Keratinocyte (primary cell): Measurements from ENCODE around the gene PSMC6. TPM values are rescaled to one million over a fixed set of nuclear protein-coding genes. Genes with fewer than 3 reads are reported as not detected.
A peak's percentile ranks its signal among the peaks of the same experiment; 100 is the strongest.

Experiments used
- DNase-seq: peaks from one replicate; pipeline ENCODE4 v3.0.0-alpha.2; 2011; ENCODE audit warnings: low read depth, missing footprints, low spot score
- FAIRE-seq: peaks from 2 replicates; lab custom pipeline; 2011; peaks lifted over from hg19 to GRCh38; lab: Jason Lieb, UNC
- H2AFZ ChIP-seq: 2 replicates; pipeline ENCODE4 v1.6.0; 2012; ENCODE audit warnings: low read length, control low read depth, inconsistent platforms; ENCODE audit not compliant: control insufficient read depth
- H3K27ac ChIP-seq: 2 replicates; pipeline ENCODE4 v1.5.1; 2011; ENCODE audit warnings: low read length; ENCODE audit not compliant: control insufficient read depth, insufficient read depth
- H3K27me3 ChIP-seq: 3 replicates; pipeline ENCODE4 v1.6.0; 2011; ENCODE audit warnings: low read length; ENCODE audit not compliant: control insufficient read depth, insufficient read depth; ENCODE audit errors: extremely low read depth
- H3K36me3 ChIP-seq, 2 experiments: 2 replicates in 1 of 2; 3 replicates in 1 of 2; pipeline ENCODE4 v1.5.1; 2011; ENCODE audit warnings: low read length in 2 of 2, mild to moderate bottlenecking in 1 of 2; ENCODE audit not compliant: control insufficient read depth in 2 of 2, insufficient read depth in 2 of 2; ENCODE audit errors: extremely low read depth in 1 of 2
- H3K4me1 ChIP-seq: 3 replicates; pipeline ENCODE4 v1.5.1; 2011; ENCODE audit warnings: low read length; ENCODE audit not compliant: control insufficient read depth, insufficient read depth; ENCODE audit errors: extremely low read depth
- H3K4me2 ChIP-seq: 3 replicates; pipeline ENCODE4 v1.6.0; 2011; ENCODE audit warnings: low read depth, low read length; ENCODE audit not compliant: control insufficient read depth, insufficient read depth; ENCODE audit errors: extremely low read depth
- H3K4me3 ChIP-seq, 3 experiments: fragments of 200-600 bp in 1 of 3; sonication (generic) in 1 of 3; 2 replicates in 2 of 3; 3 replicates in 1 of 3; pipeline ENCODE4 v1.5.1; 2011 to 2016; ENCODE audit warnings: low read length in 3 of 3, mild to moderate bottlenecking in 3 of 3, control low read depth in 2 of 3, inconsistent platforms in 1 of 3, low read depth in 1 of 3, mixed read lengths in 1 of 3, mixed run types in 1 of 3, moderate library complexity in 1 of 3; ENCODE audit not compliant: control insufficient read depth in 2 of 3, insufficient read depth in 2 of 3; ENCODE audit errors: extremely low read depth in 1 of 3
- H3K79me2 ChIP-seq: 2 replicates; pipeline ENCODE4 v1.6.0; 2012; ENCODE audit warnings: low read length; ENCODE audit not compliant: control insufficient read depth, insufficient read depth
- H3K9ac ChIP-seq: 3 replicates; pipeline ENCODE4 v1.6.0; 2011; ENCODE audit warnings: low read length; ENCODE audit not compliant: control insufficient read depth, insufficient read depth; ENCODE audit errors: extremely low read depth
- H3K9me1 ChIP-seq: 3 replicates; pipeline ENCODE4 v1.6.0; 2011; ENCODE audit warnings: low read length; ENCODE audit not compliant: control insufficient read depth, insufficient read depth; ENCODE audit errors: extremely low read depth
- H3K9me3 ChIP-seq: 2 replicates; pipeline ENCODE4 v1.5.1; 2012; ENCODE audit warnings: low read depth, low read length; ENCODE audit not compliant: control insufficient read depth
- H4K20me1 ChIP-seq: 3 replicates; pipeline ENCODE4 v1.6.0; 2011; ENCODE audit warnings: low read length; ENCODE audit not compliant: control insufficient read depth, insufficient read depth; ENCODE audit errors: extremely low read depth
- EZH2 ChIP-seq: IDR thresholded peaks from one replicate; pipeline ENCODE4 v1.6.1; 2012; ENCODE audit warnings: inconsistent platforms, mild to moderate bottlenecking, low read length, moderate library complexity
- dilution Hi-C: fragments of 300-500 bp; cut with MboI; formaldehyde crosslinking; loops from one replicate; pipeline ENCODE4 v1.7.0; 2020; ENCODE audit warnings: low sequenced_read_pairs; ENCODE audit not compliant: extremely low pct_ligation_motif_present
- polyA plus RNA-seq, 5 experiments: library from polyadenylated mRNA; depleted of rRNA in 3 of 5; stranded (reverse) in 3 of 5; stranded (forward) in 1 of 5; unstranded in 1 of 5; fragments of >200 nt; gene quantifications; 1 replicate in 1 of 5; 2 replicates in 3 of 5; 3 replicates in 1 of 5; pipeline versions ENCODE4 v1.2.1 to v1.2.3, GENCODE V29; 2011 to 2012; ENCODE audit warnings: missing spikeins in 2 of 5, low read depth in 1 of 5, low replicate concordance in 1 of 5
- TF ChIP-seq, protein P1 (sequence below), 3 experiments: IDR thresholded peaks in 1 of 3; conservative IDR thresholded peaks in 1 of 3; optimal IDR thresholded peaks in 1 of 3; 2 replicates in 2 of 3; 3 replicates in 1 of 3; pipeline versions ENCODE3 to v1.5.1; 2011; ENCODE audit warnings: low read length in 3 of 3, mild to moderate bottlenecking in 3 of 3, moderate library complexity in 2 of 3, control low read depth in 1 of 3, inconsistent platforms in 1 of 3; ENCODE audit not compliant: insufficient read depth in 2 of 3; ENCODE audit errors: extremely low read depth in 1 of 3

Gene PSMC6
- polyA plus RNA-seq, 1 donor (not counting 4 experiments of a cell fraction or from before 2014, with no cell fraction given), result 152 TPM

DNA sequence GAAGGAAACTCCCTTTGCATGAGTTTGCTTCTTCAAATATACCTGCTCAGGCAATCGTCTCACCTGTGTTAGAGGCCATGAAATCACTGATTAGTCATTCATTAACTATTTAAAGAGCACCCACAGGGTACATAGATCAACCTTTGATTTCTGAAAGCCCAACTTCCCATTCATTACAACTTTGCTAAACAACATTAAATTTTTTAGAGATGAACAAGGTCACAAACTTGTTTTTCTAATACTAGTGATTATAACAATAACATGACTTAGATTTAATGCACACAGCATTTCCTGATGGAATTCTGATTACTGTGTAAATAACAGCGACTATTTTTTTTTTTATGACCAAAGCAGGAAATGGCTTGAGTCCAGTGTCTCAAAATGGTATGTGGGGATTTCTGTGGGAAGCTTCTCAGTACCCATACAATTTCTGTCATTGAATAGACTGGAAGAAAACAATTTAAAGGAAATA, 6.3 kb upstream of the PSMC6 start:
- FAIRE-seq (peak; percentile 76), DNase-seq (peak; percentile 66)
- Histone ChIP-seq H3K4me3 (peak overlapping the region in 1 of 3 experiments; percentile 28), H3K9me1 (no peaks in the 10 kb centered on the region), H3K4me1 (peaks cover 28% of the 10 kb centered on the region), H3K36me3 (no peaks in the 10 kb centered on the region), H3K4me2 (peak overlapping the region; percentile 38), H3K9me3 (no peaks in the 10 kb centered on the region), H4K20me1 (no peaks in the 10 kb centered on the region), H3K9ac (peak overlapping the region; percentile 76), H3K27me3 (no peaks in the 10 kb centered on the region), H3K27ac (peak overlapping the region; percentile 96), H2AFZ (no peak overlapping the region), H3K79me2 (no peaks in the 10 kb centered on the region)
- TF ChIP-seq, protein P1, sequence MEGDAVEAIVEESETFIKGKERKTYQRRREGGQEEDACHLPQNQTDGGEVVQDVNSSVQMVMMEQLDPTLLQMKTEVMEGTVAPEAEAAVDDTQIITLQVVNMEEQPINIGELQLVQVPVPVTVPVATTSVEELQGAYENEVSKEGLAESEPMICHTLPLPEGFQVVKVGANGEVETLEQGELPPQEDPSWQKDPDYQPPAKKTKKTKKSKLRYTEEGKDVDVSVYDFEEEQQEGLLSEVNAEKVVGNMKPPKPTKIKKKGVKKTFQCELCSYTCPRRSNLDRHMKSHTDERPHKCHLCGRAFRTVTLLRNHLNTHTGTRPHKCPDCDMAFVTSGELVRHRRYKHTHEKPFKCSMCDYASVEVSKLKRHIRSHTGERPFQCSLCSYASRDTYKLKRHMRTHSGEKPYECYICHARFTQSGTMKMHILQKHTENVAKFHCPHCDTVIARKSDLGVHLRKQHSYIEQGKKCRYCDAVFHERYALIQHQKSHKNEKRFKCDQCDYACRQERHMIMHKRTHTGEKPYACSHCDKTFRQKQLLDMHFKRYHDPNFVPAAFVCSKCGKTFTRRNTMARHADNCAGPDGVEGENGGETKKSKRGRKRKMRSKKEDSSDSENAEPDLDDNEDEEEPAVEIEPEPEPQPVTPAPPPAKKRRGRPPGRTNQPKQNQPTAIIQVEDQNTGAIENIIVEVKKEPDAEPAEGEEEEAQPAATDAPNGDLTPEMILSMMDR (optimal IDR thresholded peaks at IDR 0.05 in 1 of 3, IDR thresholded peaks at IDR 0.05 in 1 of 3, conservative IDR thresholded peaks at IDR 0.05 in 1 of 3; ENCODE audit: extremely low read depth in 1 of 3, insufficient read depth in 2 of 3, low read length in 3 of 3), result no peak
- dilution Hi-C loops, result no loop called here

DNA sequence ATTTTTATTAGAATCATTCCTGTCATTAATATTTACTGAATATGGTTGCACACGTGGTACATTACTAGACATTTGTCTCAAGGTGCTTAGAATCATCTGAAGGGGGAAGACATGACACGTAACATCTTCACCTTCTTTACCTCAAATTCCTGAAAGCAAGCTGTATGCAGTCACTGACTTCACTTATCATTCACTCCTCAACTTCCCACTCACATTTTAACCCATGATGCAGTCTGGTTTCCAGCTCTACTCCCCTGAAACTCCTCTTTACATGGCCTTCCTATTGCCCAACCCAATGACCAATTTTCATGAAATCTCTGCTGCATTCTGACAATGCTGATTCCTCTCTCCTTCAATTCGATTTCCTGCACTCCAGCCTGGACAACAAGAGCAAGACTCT, 5.8 kb upstream of the PSMC6 start:
- no peaks in the 10 kb centered on the region for H3K27me3 ChIP-seq
- H3K27ac ChIP-seq, result peak overlapping the region; percentile 96
- TF ChIP-seq, protein P1 (optimal IDR thresholded peaks at IDR 0.05 in 1 of 3, IDR thresholded peaks at IDR 0.05 in 1 of 3, conservative IDR thresholded peaks at IDR 0.05 in 1 of 3; ENCODE audit: extremely low read depth in 1 of 3, insufficient read depth in 2 of 3, low read length in 3 of 3), result no peak
- TF ChIP-seq EZH2, result no peak
- peaks cover 28% of the 10 kb centered on the region for H3K4me1 ChIP-seq
- peak overlapping the region; percentile 76 for H3K9ac ChIP-seq
- FAIRE-seq, result peak; percentile 36
- H3K9me3 ChIP-seq, result no peaks in the 10 kb centered on the region
- peak overlapping the region; percentile 83 for H2AFZ ChIP-seq
- H3K4me3 ChIP-seq, result no peak overlapping the region
- H3K9me1 ChIP-seq, result no peaks in the 10 kb centered on the region
- dilution Hi-C loops, result no loop called here
- H3K79me2 ChIP-seq, result no peaks in the 10 kb centered on the region
- no peaks in the 10 kb centered on the region for H4K20me1 ChIP-seq
- peak overlapping the region; percentile 38 for H3K4me2 ChIP-seq
- no peaks in the 10 kb centered on the region for H3K36me3 ChIP-seq
- no peak for DNase-seq
